Stimulated activated CD4-positive, alpha-beta T cell treated with anti-CD3 and anti-CD28 coated beads, Interleukin-4, amount 100 ng/mL, for 4 hours (primary cell): ENCODE data around the gene ZNF346.

ENCODE experiments used
- DNase-seq, 2 experiments: peaks; one replicate each; pipeline ENCODE4 v3.0.0-alpha.2; 2020

ZNF346 gene

GRCh38 chr5:177095088-177095669 is 72.7 kb downstream of the ZNF346 start:
- no peak for DNase-seq

DNA sequence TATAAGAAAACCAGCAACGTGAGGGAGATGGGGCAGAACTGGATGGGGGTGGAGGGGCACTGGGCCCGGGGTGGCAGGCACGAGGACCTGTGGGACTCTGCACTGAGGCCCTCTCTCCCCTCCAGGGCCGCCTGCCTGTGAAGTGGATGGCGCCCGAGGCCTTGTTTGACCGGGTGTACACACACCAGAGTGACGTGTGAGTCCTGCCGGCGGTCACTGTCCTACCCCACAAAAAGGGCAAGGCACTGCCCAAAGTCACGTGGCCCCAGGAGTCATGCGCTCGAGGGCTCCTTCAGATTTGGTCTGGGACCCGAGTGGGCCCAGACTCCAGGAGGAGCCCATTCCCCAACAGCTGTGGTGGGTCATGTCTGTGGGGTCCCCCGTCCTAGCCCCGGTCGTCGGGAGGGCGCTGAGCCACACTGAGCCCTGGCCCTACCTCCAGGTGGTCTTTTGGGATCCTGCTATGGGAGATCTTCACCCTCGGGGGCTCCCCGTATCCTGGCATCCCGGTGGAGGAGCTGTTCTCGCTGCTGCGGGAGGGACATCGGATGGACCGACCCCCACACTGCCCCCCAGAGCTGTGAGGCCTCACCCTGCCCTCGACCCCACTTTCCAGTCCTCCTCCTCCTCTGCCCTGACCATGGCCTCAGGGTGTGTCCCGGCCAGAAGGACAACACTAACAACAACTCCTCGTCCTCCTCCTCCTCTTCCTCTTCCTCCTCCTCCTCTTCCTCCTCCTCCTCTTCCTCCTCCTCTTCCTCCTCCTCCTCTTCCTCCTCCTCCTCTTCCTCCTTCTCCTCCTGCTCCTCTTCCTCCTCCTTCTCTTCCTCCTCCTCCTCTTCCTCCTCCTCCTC is 73.9 kb downstream of the ZNF346 start:
- DNase-seq: no peak

- no peak for DNase-seq
Observed at GRCh38 chr5:177097016-177097985, 74.8 kb downstream of the ZNF346 start.

DNA sequence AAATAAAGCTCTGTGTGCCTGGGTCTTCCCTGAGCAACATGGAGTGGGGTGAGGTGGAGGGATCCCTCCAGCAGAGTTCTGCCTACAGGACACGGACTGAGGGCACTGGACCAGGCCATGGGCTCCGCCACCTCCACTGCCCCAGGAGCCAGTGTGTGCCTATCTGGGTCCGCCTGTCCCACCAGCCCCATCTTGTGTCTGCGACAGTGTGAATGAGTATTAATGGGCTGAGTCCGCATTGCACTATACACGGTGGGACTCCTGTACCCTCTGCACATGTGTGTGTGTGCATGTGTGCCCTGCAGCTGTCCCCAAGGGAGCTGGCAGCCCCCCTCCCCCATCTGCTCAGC is 75.6 kb downstream of the ZNF346 start:
- DNase-seq: no peak

DNA sequence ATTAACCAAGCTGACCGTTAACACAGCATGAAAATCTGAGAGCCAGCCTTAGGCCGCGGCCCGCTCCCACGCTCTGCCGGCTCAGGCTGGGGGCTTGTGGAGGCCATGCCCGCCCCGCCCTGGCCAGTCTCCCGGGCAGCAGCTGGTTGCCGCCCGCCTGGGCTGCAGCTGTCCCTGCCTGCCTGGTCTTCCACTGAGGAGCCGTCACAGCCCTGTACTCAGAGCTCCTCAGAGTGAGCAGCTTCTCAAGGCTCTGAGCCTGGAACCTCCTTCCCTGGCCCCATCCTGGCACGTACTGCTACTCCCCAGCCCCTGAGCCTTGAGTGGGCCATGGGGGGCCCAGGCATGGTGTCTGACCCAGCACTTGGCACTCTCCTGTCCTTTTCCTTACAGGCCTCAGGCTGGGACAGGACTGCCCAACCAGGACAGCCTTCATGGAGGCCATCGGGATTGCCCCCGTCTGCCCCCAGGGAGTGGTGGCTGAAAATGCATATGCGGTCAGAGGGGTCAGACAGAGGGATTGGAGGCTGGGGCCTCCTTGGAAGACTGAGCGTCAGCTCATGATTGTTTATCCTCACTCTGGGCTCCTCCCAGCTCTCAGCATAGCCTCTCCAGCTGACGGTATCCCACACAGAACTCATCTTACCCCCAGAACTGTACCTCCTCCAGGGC is 76.1 kb downstream of the ZNF346 start:
- no peak for DNase-seq

GRCh38 chr5:177099422-177100093 is 77.1 kb downstream of the ZNF346 start:
- no peak for DNase-seq

GRCh38 chr5:177100714-177101121 is 78.2 kb downstream of the ZNF346 start:
- DNase-seq: no peak

- no peak for DNase-seq
Observed at GRCh38 chr5:177103523-177104253, 81.2 kb downstream of the ZNF346 start.

- DNase-seq: no peak
Observed at GRCh38 chr5:177105691-177106476, 83.4 kb downstream of the ZNF346 start.

- DNase-seq: no peak
Observed at GRCh38 chr5:177107159-177107558, 84.7 kb downstream of the ZNF346 start.

DNA sequence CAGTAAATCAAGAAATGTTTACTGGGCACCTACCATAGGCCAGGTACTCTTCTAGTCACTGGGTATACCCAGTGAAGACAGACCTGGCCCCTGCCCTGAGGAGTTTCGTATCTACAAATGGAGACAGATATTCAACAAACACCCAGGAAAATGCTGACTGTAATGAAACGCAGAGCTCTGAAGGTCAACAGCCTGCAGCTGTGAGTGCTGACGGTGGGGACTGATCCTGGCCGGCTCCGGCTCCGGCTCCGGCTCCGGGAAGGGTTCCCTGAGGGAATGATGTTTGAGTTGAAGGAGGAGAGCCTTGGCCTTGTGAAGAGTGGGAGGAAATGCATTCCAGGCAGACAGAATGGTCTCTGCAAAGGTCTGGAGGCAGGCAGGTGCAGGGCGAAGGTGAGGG is 87.3 kb downstream of the ZNF346 start:
- DNase-seq: no peak

- DNase-seq: peak; percentile 46 to 59
Observed at GRCh38 chr5:177111720-177112394, 89.4 kb downstream of the ZNF346 start.

- DNase-seq: no peak
Observed at GRCh38 chr5:177112589-177113220, 90.2 kb downstream of the ZNF346 start.

DNA sequence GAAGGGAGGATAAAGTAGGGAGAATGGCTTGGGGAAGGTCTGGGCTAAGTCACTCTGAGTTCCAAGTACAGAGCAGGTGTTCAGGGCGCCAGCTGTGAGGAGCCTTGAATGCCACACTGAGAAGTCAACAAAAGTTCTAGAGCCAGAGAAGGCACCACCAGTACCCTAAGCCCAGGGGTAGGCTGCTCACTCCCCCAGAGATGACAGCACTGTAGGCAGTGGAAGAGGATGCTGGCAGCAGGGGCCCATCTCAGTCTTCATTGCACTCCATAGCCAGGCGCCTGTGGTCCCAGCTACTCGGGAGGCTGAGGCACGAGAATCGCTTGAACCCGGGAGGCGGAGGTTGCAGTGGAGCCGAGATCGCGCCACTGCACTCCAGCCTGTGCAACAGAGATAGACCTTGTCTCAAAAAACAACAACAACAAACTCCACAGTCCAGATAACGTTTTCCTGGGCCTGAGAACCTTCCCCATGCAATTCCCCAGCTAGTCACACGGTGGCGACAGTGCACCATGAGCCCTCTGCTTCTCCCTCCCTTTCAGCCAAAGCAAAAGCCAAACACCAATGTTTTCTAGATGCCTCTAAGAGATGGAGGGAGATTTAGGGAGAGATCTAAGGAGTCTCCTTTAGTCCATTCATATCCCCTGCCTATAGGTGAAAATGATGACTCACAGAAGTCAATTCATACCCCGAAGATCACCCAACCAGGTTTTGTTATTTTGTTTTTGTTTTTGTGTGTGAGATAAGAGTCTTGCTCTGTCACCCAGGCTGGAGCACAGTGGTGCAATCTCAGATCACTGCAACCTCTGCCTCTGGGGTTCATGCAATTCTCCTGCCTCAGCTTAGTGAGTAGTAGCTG is 91.3 kb downstream of the ZNF346 start:
- DNase-seq: peak; percentile 68 to 76

DNA sequence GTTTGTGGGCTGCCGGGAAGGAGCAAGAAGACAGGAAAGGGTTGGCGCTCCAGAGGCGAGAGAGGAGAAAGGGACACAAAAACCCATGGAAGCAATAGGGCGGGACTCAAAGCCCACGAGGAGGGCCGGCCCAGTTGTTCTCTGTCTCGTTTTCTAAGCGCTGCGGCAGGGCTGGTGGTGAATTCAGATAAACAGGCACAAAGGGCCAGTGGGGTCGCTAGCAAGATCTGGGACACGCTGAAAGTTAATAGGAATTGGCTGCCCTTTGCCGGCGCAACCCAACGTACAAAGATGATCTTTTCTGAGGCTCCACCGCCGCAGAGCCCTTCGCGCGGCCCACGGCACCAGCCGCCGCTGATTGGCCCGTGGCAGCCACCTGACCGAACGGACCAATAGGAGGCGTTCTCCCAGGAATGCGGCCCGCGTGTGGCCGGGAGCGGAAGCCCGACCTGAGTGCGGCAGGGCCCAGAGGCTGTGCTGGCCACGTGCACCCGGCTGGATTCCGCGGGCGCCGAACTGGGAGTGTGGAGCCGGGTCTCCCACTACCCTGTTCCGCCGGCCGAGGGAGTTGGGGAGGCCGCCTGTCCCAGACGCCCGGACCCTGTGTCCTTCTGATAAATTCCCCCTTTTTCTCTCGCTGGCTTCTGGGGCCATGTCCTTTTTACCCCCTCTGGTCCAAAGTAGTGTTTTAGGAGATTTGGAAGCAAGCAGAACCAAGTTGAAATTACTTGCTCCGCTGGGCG is 94.3 kb downstream of the ZNF346 start:
- DNase-seq: peak; percentile 80 to 84

GRCh38 chr5:177117441-177118045 is 95.0 kb downstream of the ZNF346 start:
- no peak for DNase-seq

DNA sequence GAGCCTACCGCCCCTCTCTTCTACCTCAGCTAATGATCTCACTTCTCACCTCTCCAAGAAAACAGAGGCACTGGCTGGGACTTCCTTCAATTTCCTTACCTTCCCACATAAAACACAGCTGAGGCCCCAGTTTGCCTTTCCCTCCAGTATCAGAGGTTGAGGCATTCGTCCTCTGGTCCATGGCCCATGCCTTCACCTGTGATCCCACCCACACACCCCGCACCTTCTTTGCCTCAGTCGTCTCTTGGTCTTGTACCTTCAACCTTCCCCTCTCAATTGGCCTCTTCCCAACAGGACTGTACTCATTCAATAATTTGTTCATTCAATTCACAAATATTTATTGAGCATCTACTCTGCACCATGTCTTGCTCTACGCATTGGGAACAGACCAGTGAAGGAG is 100.1 kb downstream of the ZNF346 start:
- no peak for DNase-seq
